Upper lobe of right lung (tissue), 1 donor: ENCODE measurements around the gene CDC20. TPM values are rescaled to one million over a fixed set of nuclear protein-coding genes. Genes with fewer than 3 reads are reported as not detected.
"Not testable (repeated sequence)": the region's sequence is repeated elsewhere in the genome, so short reads cannot be mapped to it uniquely, and the experiment has no call there.

Experiments
- ATAC-seq: fragments of 200-7000 bp; cut with Tn5 transposase; one replicate; pipeline ENCODE4 v1.9.1; 2020; ENCODE audit warnings: mild to moderate bottlenecking, moderate library complexity
- DNase-seq: peaks from one replicate; pipeline ENCODE4 v3.0.0-alpha.2; 2020
- H3K27ac ChIP-seq: fragments of 200-600 bp; one replicate; pipeline ENCODE4 v1.8.0; 2022
- H3K27me3 ChIP-seq: fragments of 200-600 bp; one replicate; pipeline ENCODE4 v1.8.0; 2022; ENCODE audit warnings: mild to moderate bottlenecking
- H3K36me3 ChIP-seq: fragments of 200-600 bp; one replicate; pipeline ENCODE4 v1.8.0; 2022
- H3K4me1 ChIP-seq: fragments of 200-600 bp; one replicate; pipeline ENCODE4 v1.8.0; 2022
- H3K4me3 ChIP-seq: fragments of 200-600 bp; one replicate; pipeline ENCODE4 v1.8.0; 2022; ENCODE audit warnings: mild to moderate bottlenecking
- H3K9me3 ChIP-seq: fragments of 200-600 bp; one replicate; pipeline ENCODE4 v1.8.0; 2022
- intact Hi-C: fragments of 100-400 bp; cut with DNase I; formaldehyde crosslinking; loops from one replicate; pipeline ENCODE4 v1.11.0; 2022
- total RNA-seq: library from RNA; stranded (reverse); fragmentation: NEBNext Ultra II Directional; extraction: Animal tissue kit (Norgen Biotek cat#: 25700); gene quantifications from one replicate; pipeline ENCODE4 v1.2.1, GENCODE V29; 2021
- TF ChIP-seq, protein P1 (sequence below): fragments of 200-600 bp; IDR thresholded peaks from one replicate; pipeline ENCODE4 v1.8.0; 2022; ENCODE audit warnings: antibody characterized with exemption
- donor health status: DM: no; HTN: yes; CAD: no; lungs with severe emphysema.

CDC20 gene
- total RNA-seq, 1 donor from 2014 or later = 1.8 TPM

DNA sequence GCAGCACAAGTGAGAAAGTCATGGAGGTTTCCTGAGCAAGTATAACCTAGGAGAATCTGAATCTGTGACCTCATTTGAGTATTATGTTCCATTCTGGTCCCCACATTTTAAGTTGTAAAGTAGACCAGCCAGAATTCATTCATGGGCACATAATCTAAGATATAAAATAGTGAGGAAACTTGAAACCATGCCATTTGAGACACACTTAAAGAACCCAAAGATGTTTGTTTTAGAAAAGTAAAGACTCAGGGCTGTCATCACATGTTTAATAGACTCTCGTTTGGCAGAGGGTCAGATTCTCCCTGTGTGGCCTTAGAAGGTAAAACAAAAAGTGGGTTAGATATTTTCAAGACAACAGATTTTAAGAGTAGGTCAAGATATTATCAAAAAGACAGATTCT lies 37.3 kb downstream of the CDC20 start:
- ATAC-seq (no peak), DNase-seq (no peak)
- intact Hi-C loops = no loop called here
- peaks cover 21% of the 10 kb centered on the region for H3K36me3 ChIP-seq
- no peak overlapping the region for H3K27ac ChIP-seq
- TF ChIP-seq, protein P1, sequence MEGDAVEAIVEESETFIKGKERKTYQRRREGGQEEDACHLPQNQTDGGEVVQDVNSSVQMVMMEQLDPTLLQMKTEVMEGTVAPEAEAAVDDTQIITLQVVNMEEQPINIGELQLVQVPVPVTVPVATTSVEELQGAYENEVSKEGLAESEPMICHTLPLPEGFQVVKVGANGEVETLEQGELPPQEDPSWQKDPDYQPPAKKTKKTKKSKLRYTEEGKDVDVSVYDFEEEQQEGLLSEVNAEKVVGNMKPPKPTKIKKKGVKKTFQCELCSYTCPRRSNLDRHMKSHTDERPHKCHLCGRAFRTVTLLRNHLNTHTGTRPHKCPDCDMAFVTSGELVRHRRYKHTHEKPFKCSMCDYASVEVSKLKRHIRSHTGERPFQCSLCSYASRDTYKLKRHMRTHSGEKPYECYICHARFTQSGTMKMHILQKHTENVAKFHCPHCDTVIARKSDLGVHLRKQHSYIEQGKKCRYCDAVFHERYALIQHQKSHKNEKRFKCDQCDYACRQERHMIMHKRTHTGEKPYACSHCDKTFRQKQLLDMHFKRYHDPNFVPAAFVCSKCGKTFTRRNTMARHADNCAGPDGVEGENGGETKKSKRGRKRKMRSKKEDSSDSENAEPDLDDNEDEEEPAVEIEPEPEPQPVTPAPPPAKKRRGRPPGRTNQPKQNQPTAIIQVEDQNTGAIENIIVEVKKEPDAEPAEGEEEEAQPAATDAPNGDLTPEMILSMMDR = no peak
- H3K4me3 ChIP-seq = no peak overlapping the region
- H3K27me3 ChIP-seq = no peaks in the 10 kb centered on the region
- H3K4me1 ChIP-seq = peaks cover under 1% of the 10 kb centered on the region
- no peaks in the 10 kb centered on the region for H3K9me3 ChIP-seq

DNA sequence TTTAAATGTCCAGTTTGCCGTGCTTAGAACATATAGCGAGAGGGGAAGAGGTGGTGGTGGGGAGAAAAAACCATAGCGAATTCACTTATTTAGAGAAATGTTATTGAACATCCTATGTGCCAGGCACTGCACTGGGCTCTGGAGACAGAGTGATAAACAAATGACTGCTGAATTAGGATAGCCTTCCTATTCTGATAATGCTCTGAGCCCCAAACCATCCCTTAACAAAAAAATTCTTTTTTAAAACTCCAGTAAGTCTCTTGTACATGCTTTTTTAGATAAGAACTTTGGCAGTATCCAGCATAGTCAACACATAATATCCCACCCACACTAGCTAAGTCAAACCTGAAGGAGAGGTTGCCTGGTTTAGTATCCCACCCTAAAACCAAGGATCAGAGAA lies 39.4 kb downstream of the CDC20 start:
- Histone ChIP-seq H3K4me3 (no peak overlapping the region), H3K27me3 (no peaks in the 10 kb centered on the region), H3K9me3 (no peaks in the 10 kb centered on the region), H3K36me3 (peaks cover 24% of the 10 kb centered on the region), H3K4me1 (no peaks in the 10 kb centered on the region), H3K27ac (no peak overlapping the region)
- TF ChIP-seq, protein P1 = no peak
- DNase-seq (no peak), ATAC-seq (no peak)
- intact Hi-C loops = no loop called here

DNA sequence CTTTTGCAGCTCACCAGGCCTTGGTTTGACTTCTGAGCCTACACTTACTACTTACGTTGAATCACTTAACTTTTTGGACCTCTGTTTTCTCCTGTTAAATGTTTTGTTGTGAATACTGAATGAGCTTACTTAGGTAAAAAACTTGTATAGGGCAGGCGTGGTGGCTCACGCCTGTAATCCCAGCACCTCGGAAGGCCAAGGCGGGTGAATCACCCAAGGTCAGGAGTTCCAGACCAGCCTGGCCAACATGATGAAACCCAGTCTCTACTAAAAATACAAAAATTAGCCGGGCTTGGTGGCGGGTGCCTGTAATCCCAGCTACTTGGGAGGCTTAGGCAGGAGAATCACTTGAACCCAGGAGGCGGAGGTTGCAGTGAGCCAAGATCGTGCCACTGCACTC lies 41.7 kb downstream of the CDC20 start:
- H3K9me3 ChIP-seq, H3K27me3 ChIP-seq, DNase-seq, H3K4me1 ChIP-seq, H3K4me3 ChIP-seq, intact Hi-C loops, ATAC-seq, H3K27ac ChIP-seq: not testable (repeated sequence)
- H3K36me3 ChIP-seq = peaks cover 34% of the 10 kb centered on the region

DNA sequence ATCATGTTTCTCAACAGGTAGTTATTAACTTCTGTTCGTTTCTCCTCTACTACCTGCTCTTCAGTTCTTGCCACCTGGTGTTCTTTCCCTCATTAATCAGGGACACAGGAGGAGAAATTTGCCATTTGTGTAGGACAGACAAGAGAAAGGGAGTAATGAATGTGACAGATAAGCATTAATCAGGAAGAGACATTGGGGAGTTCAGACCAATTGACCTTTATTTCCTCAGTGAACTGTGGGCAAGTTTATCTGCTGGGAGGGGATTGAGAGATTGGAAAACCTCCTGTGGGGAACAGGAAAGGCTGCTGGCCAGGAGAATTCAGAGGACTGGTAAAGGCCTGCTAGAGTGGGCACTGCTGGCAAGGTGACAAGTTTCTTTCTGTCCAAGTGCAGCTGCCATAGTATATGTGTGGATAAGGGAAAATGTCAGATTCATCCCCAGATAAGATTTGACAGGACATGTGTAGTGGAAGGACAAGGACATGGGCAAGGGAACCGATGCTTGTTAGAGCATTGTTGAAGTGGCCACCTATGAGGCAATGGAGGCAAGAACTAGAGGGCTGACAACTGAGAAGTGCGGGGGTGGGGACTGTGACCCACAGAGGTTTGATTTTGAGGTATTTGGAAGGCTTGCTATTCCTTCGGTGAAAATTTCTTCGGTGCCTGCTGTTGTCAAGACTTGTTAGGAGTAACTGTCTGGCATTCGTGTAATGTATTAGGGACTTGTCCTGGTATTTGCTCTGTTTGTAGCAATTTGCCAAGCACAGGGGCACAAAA lies 43.5 kb downstream of the CDC20 start:
- Histone ChIP-seq H3K36me3 (peaks cover 44% of the 10 kb centered on the region), H3K27ac (no peak overlapping the region), H3K4me1 (no peaks in the 10 kb centered on the region), H3K9me3 (no peaks in the 10 kb centered on the region), H3K27me3 (no peaks in the 10 kb centered on the region), H3K4me3 (no peak overlapping the region)
- no peak for ATAC-seq
- DNase-seq = no peak
- TF ChIP-seq, protein P1 = no peak
- intact Hi-C loops = no loop called here

DNA sequence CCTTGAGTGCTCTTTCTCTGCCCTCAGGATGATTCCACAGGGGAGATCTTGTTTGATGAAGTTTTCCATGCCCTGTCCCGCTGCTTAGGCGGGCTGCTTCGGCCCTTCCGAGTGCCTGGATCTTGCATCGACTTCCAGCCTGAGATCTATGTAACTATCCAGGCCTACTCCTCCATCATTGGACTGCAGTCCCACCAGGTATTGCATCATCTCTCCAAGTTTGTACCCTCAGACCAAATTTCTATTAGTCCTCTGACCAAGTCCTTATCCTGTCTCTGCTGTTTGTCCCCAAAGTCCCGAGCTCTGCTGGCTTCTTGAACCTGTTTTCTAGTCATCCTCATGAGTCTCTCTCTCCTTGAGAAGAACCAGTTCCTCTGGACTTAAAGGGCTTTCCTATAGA lies 45.6 kb downstream of the CDC20 start:
- Histone ChIP-seq H3K4me1 (no peaks in the 10 kb centered on the region), H3K27ac (no peak overlapping the region), H3K4me3 (no peak overlapping the region), H3K36me3 (peaks cover 62% of the 10 kb centered on the region), H3K27me3 (no peaks in the 10 kb centered on the region), H3K9me3 (no peaks in the 10 kb centered on the region)
- ATAC-seq = no peak
- no peak for DNase-seq
- intact Hi-C loops = no loop called here
- TF ChIP-seq, protein P1 = no peak

DNA sequence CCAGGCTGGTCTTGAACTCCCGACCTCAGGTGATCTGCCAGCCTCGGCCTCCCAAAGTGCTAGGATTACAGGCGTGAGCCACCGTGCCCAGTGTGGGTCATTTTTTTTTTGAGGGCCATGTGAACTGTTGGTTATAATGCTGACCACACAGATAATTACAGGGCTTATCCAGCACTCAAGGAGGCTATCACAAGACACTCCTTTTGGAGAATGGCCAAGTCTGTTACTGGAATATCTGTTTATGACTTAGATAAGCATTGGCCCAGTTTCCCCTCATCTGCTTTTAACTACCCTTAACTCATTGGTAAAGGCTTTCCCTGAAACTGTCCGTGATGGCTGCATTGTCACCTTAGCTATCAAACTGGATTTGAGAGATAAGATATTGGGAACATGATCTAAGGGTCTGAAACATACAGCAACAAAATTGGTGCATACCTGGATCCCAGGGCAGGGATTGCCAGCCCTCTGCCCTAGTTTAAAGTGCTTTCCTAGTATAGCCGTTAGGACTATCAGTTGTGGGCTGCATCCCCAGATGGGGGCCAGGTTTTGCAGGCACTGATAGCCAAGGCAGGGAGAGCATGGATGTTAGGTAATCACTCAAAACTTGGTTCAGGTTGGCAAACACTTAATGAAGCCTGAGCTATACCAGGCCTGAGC lies 46.6 kb downstream of the CDC20 start:
- Histone ChIP-seq H3K27ac (no peak overlapping the region), H3K36me3 (peaks cover 72% of the 10 kb centered on the region), H3K9me3 (no peaks in the 10 kb centered on the region), H3K4me3 (no peak overlapping the region), H3K4me1 (no peaks in the 10 kb centered on the region), H3K27me3 (no peaks in the 10 kb centered on the region)
- intact Hi-C loops = no loop called here
- no peak for DNase-seq
- TF ChIP-seq, protein P1 = no peak
- ATAC-seq = no peak
